Liver (tissue), 9 donors: Measurements from ENCODE around the gene LARGE2. TPM values are rescaled to one million over a fixed set of nuclear protein-coding genes. Genes with fewer than 3 reads are reported as not detected.

Source experiments
- DNase-seq: peaks from one replicate; pipeline ENCODE4 v3.0.0-alpha.2; 2017; ENCODE audit warnings: low spot score
- H3K27ac ChIP-seq, 2 donors: one replicate each; pipeline ENCODE4 v1.7.0; 2013; ENCODE audit warnings: inconsistent platforms in 2 of 2, low read length in 2 of 2, control low read depth in 1 of 2, low read depth in 1 of 2, mild to moderate bottlenecking in 1 of 2
- H3K27me3 ChIP-seq, 4 donors: one replicate each; pipeline versions ENCODE4 v1.6.1 to v1.7.0; 2013; ENCODE audit warnings: low read length in 3 of 4, inconsistent platforms in 1 of 4, mild to moderate bottlenecking in 1 of 4, moderate library complexity in 1 of 4; ENCODE audit not compliant: control insufficient read depth in 4 of 4, insufficient read depth in 4 of 4
- H3K36me3 ChIP-seq, 4 donors: one replicate each; pipeline versions ENCODE4 v1.6.1 to v1.7.0; 2013; ENCODE audit warnings: low read length in 3 of 4, mild to moderate bottlenecking in 3 of 4, low read depth in 1 of 4, moderate library complexity in 1 of 4; ENCODE audit not compliant: control insufficient read depth in 4 of 4, insufficient read depth in 3 of 4
- H3K4me1 ChIP-seq, 4 donors: one replicate each; pipeline versions ENCODE4 v1.6.1 to v1.7.0; 2013; ENCODE audit warnings: low read length in 3 of 4, mild to moderate bottlenecking in 3 of 4, moderate library complexity in 1 of 4; ENCODE audit not compliant: control insufficient read depth in 4 of 4, insufficient read depth in 4 of 4
- H3K4me3 ChIP-seq, 3 donors: one replicate each; pipeline versions ENCODE4 v1.6.1 to v1.7.0; 2013; ENCODE audit warnings: low read length in 3 of 3, control low read depth in 1 of 3, low read depth in 1 of 3, mild to moderate bottlenecking in 1 of 3
- H3K9ac ChIP-seq, 2 donors: one replicate each; pipeline ENCODE4 v1.7.0; 2013; ENCODE audit warnings: low read length in 2 of 2, mild to moderate bottlenecking in 2 of 2, moderate library complexity in 2 of 2, control low read depth in 1 of 2, low read depth in 1 of 2
- H3K9me3 ChIP-seq, 4 donors: one replicate each; pipeline versions ENCODE4 v1.6.1 to v1.7.0; 2013; ENCODE audit warnings: low read length in 3 of 4; ENCODE audit not compliant: control insufficient read depth in 4 of 4
- EGR1 ChIP-seq, 2 donors: IDR thresholded peaks; 2 replicates each; pipeline ENCODE4 v1.6.1; 2016 to 2018; ENCODE audit warnings: antibody characterized with exemption in 2 of 2, low read depth in 2 of 2
- FOXA1 ChIP-seq: IDR thresholded peaks from 2 replicates; pipeline ENCODE4 v1.6.1; 2016; ENCODE audit warnings: antibody characterized with exemption
- GABPA ChIP-seq, 2 donors: IDR thresholded peaks in 1 of 2; conservative IDR thresholded peaks in 1 of 2; 2 replicates each; pipeline ENCODE4 v1.6.1; 2016; ENCODE audit warnings: antibody characterized with exemption in 2 of 2, mild to moderate bottlenecking in 1 of 2, moderate library complexity in 1 of 2
- HNF4A ChIP-seq, 2 donors: conservative IDR thresholded peaks; 2 replicates each; pipeline ENCODE4 v1.6.1; 2016; ENCODE audit warnings: antibody characterized with exemption in 2 of 2, mild to moderate bottlenecking in 2 of 2
- HNF4G ChIP-seq: IDR thresholded peaks from 2 replicates; pipeline ENCODE4 v1.6.1; 2016; ENCODE audit warnings: antibody characterized with exemption
- JUND ChIP-seq, 2 donors: IDR thresholded peaks; 2 replicates each; pipeline ENCODE4 v1.6.1; 2016; ENCODE audit warnings: antibody characterized with exemption in 2 of 2
- NR2F2 ChIP-seq: IDR thresholded peaks from 2 replicates; pipeline ENCODE4 v1.6.1; 2016; ENCODE audit warnings: antibody characterized with exemption
- RAD21 ChIP-seq, 2 donors: IDR thresholded peaks; 2 replicates each; pipeline ENCODE4 v1.6.1; 2016; ENCODE audit warnings: antibody characterized with exemption in 2 of 2, mild to moderate bottlenecking in 2 of 2
- RXRA ChIP-seq, 2 donors: IDR thresholded peaks; 2 replicates each; pipeline ENCODE4 v1.6.1; 2017 to 2018; ENCODE audit warnings: antibody characterized with exemption in 2 of 2, mild to moderate bottlenecking in 1 of 2
- SP1 ChIP-seq: IDR thresholded peaks from 2 replicates; pipeline ENCODE4 v1.6.1; 2018; ENCODE audit warnings: antibody characterized with exemption, mild to moderate bottlenecking
- YY1 ChIP-seq: IDR thresholded peaks from 2 replicates; pipeline ENCODE4 v1.6.1; 2016; ENCODE audit warnings: antibody characterized with exemption, mild to moderate bottlenecking
- WGBS: extraction: QIAGEN DNeasy Blood & Tissue Kit; methylation state at CpG from one replicate; pipeline ENCODE4 v1.1.7; 2013; 5-methylcytosine and 5-hydroxymethylcytosine counted together
- polyA plus RNA-seq, 2 donors: library from polyadenylated mRNA; stranded (reverse) in 1 of 2; unstranded in 1 of 2; fragments of 200-250 nt in 1 of 2; fragments of >200 nt in 1 of 2; fragmentation: Nextera tagmentation in 1 of 2; extraction: Ambion mirVana in 1 of 2; gene quantifications; one replicate each; pipeline versions ENCODE4 v1.2.1 to v1.2.3, GENCODE V29; 2013 to 2015
- total RNA-seq, 2 donors: library from RNA; depleted of rRNA; stranded (reverse); fragments of >200 nt; gene quantifications; one replicate each; pipeline ENCODE4 v1.2.3, GENCODE V29; 2014
- TF ChIP-seq, protein P1 (sequence below): IDR thresholded peaks from 2 replicates; pipeline ENCODE4 v1.6.1; 2016; ENCODE audit warnings: antibody characterized with exemption
- TF ChIP-seq, protein P2 (sequence below): IDR thresholded peaks from 2 replicates; pipeline ENCODE4 v1.6.1; 2016; ENCODE audit warnings: antibody characterized with exemption
- TF ChIP-seq, protein P3 (sequence below): IDR thresholded peaks from 2 replicates; pipeline ENCODE4 v1.6.1; 2016; ENCODE audit warnings: antibody characterized with exemption, mild to moderate bottlenecking
- TF ChIP-seq, protein P4 (sequence below): IDR thresholded peaks from 2 replicates; pipeline ENCODE4 v1.6.1; 2016; ENCODE audit warnings: antibody characterized with exemption
- TF ChIP-seq, protein P5 (sequence below): fragments of 150-350 bp; IDR thresholded peaks from 2 replicates; pipeline ENCODE4 v1.5.1; 2017; ENCODE audit warnings: improper control_type of control experiment, low read depth, low read length; ENCODE audit not compliant: missing input control
- donor health status: healthy.
- donor health status: healthy.
- donor health status: healthy.
- donor health status: healthy.
- donor health status: healthy.

LARGE2 gene
- total and polyA plus RNA-seq, 4 donors = 1.3 to 1.9 (median 1.5) TPM

DNA sequence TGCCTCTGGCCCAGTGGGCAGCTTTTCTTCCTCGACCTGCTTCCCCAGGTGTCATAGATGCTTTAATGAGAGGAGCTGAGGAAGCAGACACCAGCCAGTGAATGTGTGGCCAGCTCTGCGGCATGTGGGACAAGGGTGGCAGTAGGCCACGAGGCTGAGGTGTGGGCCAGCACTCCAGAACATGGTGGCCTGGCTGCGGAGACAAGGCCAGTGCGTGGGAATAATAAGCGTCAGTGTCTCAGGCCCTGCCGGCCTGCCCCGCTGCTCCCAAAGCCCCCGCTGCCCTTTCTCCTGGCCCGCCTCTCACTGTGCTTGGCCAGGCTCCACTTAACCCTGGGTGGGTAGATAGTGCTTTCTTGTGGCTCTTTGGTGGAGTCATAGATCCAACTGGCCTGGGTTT is 34.9 kb upstream of the LARGE2 start:
- Histone ChIP-seq H3K36me3 (peaks cover 0 to 5% (median 2%) of the 10 kb centered on the region in 4 donors), H3K27me3 (no peaks in the 10 kb centered on the region), H3K4me3 (no peak overlapping the region), H3K4me1 (peaks cover 5 to 21% (median 11%) of the 10 kb centered on the region in 4 donors), H3K9ac (no peak overlapping the region), H3K9me3 (no peaks in the 10 kb centered on the region), H3K27ac (no peak overlapping the region)
- TF ChIP-seq EGR1 (IDR thresholded peaks at IDR 0.05; ENCODE audit: low read depth in 2 of 2) (no peak), HNF4G (no peak), NR2F2 (no peak), GABPA (IDR thresholded peaks at IDR 0.05 in 1 of 2, conservative IDR thresholded peaks at IDR 0.05 in 1 of 2) (no peak), JUND (IDR thresholded peaks at IDR 0.05) (no peak), RXRA (IDR thresholded peaks at IDR 0.05) (no peak)
- TF ChIP-seq, protein P1, sequence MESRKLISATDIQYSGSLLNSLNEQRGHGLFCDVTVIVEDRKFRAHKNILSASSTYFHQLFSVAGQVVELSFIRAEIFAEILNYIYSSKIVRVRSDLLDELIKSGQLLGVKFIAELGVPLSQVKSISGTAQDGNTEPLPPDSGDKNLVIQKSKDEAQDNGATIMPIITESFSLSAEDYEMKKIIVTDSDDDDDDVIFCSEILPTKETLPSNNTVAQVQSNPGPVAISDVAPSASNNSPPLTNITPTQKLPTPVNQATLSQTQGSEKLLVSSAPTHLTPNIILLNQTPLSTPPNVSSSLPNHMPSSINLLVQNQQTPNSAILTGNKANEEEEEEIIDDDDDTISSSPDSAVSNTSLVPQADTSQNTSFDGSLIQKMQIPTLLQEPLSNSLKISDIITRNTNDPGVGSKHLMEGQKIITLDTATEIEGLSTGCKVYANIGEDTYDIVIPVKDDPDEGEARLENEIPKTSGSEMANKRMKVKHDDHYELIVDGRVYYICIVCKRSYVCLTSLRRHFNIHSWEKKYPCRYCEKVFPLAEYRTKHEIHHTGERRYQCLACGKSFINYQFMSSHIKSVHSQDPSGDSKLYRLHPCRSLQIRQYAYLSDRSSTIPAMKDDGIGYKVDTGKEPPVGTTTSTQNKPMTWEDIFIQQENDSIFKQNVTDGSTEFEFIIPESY = no peak
- TF ChIP-seq, protein P2, sequence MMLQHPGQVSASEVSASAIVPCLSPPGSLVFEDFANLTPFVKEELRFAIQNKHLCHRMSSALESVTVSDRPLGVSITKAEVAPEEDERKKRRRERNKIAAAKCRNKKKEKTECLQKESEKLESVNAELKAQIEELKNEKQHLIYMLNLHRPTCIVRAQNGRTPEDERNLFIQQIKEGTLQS = no peak
- TF ChIP-seq, protein P3, sequence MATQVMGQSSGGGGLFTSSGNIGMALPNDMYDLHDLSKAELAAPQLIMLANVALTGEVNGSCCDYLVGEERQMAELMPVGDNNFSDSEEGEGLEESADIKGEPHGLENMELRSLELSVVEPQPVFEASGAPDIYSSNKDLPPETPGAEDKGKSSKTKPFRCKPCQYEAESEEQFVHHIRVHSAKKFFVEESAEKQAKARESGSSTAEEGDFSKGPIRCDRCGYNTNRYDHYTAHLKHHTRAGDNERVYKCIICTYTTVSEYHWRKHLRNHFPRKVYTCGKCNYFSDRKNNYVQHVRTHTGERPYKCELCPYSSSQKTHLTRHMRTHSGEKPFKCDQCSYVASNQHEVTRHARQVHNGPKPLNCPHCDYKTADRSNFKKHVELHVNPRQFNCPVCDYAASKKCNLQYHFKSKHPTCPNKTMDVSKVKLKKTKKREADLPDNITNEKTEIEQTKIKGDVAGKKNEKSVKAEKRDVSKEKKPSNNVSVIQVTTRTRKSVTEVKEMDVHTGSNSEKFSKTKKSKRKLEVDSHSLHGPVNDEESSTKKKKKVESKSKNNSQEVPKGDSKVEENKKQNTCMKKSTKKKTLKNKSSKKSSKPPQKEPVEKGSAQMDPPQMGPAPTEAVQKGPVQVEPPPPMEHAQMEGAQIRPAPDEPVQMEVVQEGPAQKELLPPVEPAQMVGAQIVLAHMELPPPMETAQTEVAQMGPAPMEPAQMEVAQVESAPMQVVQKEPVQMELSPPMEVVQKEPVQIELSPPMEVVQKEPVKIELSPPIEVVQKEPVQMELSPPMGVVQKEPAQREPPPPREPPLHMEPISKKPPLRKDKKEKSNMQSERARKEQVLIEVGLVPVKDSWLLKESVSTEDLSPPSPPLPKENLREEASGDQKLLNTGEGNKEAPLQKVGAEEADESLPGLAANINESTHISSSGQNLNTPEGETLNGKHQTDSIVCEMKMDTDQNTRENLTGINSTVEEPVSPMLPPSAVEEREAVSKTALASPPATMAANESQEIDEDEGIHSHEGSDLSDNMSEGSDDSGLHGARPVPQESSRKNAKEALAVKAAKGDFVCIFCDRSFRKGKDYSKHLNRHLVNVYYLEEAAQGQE = no peak
- no peak for DNase-seq
- 96% methylated on average over 10 of the region's 10 CpGs for WGBS

DNA sequence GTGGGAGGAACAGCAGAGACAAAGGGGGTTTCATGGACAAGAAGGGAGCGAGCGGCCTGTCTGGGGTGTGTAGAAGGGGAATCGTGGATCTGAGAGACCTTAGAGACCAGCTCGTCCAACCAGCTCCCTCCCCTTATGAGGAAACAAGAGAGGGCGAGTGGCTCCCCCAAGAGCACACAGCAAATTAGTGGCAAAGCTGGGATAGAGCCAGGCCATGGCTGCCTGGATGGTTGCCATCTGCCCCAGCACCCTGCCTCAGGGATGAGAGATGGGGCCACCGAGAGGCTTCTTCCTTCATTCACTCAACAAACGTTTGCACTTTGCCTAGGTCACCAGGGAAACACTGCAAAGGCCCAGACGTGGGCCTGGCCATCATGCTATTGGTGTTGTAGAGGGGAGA is 32.9 kb upstream of the LARGE2 start:
- Histone ChIP-seq H3K9me3 (no peaks in the 10 kb centered on the region), H3K27me3 (no peaks in the 10 kb centered on the region), H3K4me3 (no peak overlapping the region), H3K27ac (no peak overlapping the region), H3K9ac (no peak overlapping the region), H3K36me3 (no peaks in the 10 kb centered on the region), H3K4me1 (peaks cover 6 to 29% (median 18%) of the 10 kb centered on the region in 4 donors)
- DNase-seq = no peak
- WGBS = 93% methylated on average over 8 of the region's 8 CpGs
- no peak for TF ChIP-seq JUND (IDR thresholded peaks at IDR 0.05)
- TF ChIP-seq HNF4G = no peak
- TF ChIP-seq, protein P3 = no peak
- TF ChIP-seq, protein P4, sequence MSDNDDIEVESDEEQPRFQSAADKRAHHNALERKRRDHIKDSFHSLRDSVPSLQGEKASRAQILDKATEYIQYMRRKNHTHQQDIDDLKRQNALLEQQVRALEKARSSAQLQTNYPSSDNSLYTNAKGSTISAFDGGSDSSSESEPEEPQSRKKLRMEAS = no peak
- TF ChIP-seq RXRA (IDR thresholded peaks at IDR 0.05) = no peak
- TF ChIP-seq HNF4A (conservative IDR thresholded peaks at IDR 0.05) = no peak
- TF ChIP-seq, protein P2 = no peak
- TF ChIP-seq, protein P5, sequence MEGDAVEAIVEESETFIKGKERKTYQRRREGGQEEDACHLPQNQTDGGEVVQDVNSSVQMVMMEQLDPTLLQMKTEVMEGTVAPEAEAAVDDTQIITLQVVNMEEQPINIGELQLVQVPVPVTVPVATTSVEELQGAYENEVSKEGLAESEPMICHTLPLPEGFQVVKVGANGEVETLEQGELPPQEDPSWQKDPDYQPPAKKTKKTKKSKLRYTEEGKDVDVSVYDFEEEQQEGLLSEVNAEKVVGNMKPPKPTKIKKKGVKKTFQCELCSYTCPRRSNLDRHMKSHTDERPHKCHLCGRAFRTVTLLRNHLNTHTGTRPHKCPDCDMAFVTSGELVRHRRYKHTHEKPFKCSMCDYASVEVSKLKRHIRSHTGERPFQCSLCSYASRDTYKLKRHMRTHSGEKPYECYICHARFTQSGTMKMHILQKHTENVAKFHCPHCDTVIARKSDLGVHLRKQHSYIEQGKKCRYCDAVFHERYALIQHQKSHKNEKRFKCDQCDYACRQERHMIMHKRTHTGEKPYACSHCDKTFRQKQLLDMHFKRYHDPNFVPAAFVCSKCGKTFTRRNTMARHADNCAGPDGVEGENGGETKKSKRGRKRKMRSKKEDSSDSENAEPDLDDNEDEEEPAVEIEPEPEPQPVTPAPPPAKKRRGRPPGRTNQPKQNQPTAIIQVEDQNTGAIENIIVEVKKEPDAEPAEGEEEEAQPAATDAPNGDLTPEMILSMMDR = no peak
- TF ChIP-seq EGR1 (IDR thresholded peaks at IDR 0.05; ENCODE audit: low read depth in 2 of 2) = no peak
- TF ChIP-seq GABPA (IDR thresholded peaks at IDR 0.05 in 1 of 2, conservative IDR thresholded peaks at IDR 0.05 in 1 of 2) = no peak
- no peak for TF ChIP-seq RAD21 (IDR thresholded peaks at IDR 0.05)
- no peak for TF ChIP-seq NR2F2
- no peak for TF ChIP-seq YY1
- no peak for TF ChIP-seq FOXA1
- no peak for TF ChIP-seq SP1
